ENCODE measurements around the gene DPEP1.
A peak's percentile ranks its signal among the peaks of the same experiment; 100 is the strongest.

DPEP1 gene

DNA sequence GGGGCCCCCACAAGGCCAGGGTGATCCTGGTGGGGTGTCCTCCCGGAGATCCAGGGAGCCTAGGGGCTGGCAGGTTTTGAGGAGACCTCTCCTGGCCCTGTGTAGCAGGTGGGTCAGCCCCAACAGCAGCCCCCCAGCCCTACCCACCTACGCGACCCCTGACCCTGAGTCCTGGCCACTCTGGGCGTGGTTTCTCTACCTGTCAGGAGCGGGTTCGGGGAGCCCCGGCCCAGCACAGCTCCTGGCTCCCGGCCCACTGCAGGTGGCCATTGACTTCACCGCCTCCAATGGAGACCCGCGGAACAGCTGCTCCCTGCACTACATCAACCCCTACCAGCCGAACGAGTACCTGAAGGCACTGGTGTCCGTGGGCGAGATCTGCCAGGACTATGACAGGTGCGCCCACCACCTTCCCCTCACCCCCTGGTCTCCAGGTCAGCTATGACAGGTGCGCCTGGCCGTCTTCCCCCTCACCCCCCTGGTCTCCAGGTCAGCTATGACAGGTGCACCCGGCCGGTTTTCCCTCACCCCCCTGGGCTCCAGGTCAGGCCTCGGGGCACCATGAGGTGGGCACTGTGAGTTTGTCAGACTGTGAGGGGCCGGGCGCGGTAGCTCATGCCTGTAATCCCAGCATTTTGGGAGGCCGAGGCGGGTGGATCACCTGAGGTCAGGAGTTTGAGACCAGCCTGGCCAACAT is 24.9 kb upstream of the DPEP1 start:
- H4K20me1 ChIP-seq (ENCODE audit: insufficient read depth, low read length) = no peaks in the 10 kb centered on the region
- H3K9me2 ChIP-seq (replicated peaks; ENCODE audit: insufficient read depth, low read length) = no peaks in the 10 kb centered on the region
- H3F3A ChIP-seq (ENCODE audit: insufficient read depth, low read length) = no peaks in the 10 kb centered on the region
- no peaks in the 10 kb centered on the region for H3K79me2 ChIP-seq (ENCODE audit: low read length)
- no peak overlapping the region for H3K9ac ChIP-seq (ENCODE audit: low read length)
- H2AFZ ChIP-seq (ENCODE audit: low read length) = no peak overlapping the region
- TF ChIP-seq, protein P1, sequence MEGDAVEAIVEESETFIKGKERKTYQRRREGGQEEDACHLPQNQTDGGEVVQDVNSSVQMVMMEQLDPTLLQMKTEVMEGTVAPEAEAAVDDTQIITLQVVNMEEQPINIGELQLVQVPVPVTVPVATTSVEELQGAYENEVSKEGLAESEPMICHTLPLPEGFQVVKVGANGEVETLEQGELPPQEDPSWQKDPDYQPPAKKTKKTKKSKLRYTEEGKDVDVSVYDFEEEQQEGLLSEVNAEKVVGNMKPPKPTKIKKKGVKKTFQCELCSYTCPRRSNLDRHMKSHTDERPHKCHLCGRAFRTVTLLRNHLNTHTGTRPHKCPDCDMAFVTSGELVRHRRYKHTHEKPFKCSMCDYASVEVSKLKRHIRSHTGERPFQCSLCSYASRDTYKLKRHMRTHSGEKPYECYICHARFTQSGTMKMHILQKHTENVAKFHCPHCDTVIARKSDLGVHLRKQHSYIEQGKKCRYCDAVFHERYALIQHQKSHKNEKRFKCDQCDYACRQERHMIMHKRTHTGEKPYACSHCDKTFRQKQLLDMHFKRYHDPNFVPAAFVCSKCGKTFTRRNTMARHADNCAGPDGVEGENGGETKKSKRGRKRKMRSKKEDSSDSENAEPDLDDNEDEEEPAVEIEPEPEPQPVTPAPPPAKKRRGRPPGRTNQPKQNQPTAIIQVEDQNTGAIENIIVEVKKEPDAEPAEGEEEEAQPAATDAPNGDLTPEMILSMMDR (IDR thresholded peaks at IDR 0.05; ENCODE audit: low read length) = no peak
- TF ChIP-seq EZH2phosphoT487 (IDR thresholded peaks at IDR 0.05; ENCODE audit: low read length) = no peak
- no peak for TF ChIP-seq EZH2 (optimal IDR thresholded peaks at IDR 0.05; ENCODE audit: low read depth, low read length)
- DNase-seq = no peak
- no peaks in the 10 kb centered on the region for H3K36me3 ChIP-seq (replicated peaks; ENCODE audit: insufficient read depth, low read length)
- no peak overlapping the region for H3K4me3 ChIP-seq (ENCODE audit: low read length)
- no peaks in the 10 kb centered on the region; the same call in 1 of the 2 replicates for H3K27me3 ChIP-seq (replicated peaks; ENCODE audit: insufficient read depth, low read length)
- no peaks in the 10 kb centered on the region for H3K9me3 ChIP-seq (replicated peaks; ENCODE audit: insufficient read depth, low read length)
- no peak overlapping the region for H3K27ac ChIP-seq (ENCODE audit: low read length)
- no peak overlapping the region for H3K4me2 ChIP-seq (ENCODE audit: low read depth, low read length)
- 0 out of 2 replicates have a peak, but pooled peaks cover 3% of the 10 kb centered on the region for H3K4me1 ChIP-seq (ENCODE audit: low read length)

DNA sequence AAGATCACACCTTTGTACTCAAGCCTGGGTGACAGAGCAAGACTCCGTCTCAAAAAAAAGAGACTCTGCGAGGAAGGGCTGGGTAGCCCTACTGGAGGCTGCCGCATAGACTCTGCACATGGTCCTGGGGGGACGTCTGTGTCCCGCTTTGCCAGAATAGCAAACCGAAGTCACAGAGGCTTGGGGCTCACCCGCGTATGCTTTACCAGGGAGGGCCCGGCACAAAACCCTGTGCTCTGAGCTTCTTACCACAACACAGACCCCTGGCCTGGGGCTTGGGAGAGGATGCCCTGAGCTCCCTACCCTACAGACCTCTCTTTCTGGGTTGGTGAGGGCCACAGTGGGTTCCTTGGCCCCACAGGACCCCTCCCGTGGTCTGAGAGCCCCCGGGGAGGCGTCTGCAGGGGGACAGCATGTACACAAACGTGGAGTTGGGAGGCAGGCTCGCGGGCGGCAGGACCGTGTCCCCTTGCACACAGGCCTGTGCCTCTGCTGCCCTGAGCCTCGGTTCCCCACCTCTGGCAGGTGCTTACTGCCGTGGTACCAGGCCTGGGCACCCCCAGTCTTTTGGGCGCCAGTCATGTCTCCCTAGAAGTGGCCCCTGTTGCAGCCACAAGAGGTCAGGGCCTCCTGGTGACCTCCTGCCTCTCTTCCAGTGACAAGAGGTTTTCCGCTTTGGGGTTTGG is 24.1 kb upstream of the DPEP1 start:
- H3K36me3 ChIP-seq (replicated peaks; ENCODE audit: insufficient read depth, low read length) = no peaks in the 10 kb centered on the region
- no peak for DNase-seq
- no peak overlapping the region for H2AFZ ChIP-seq (ENCODE audit: low read length)
- no peaks in the 10 kb centered on the region for H4K20me1 ChIP-seq (ENCODE audit: insufficient read depth, low read length)
- H3K4me2 ChIP-seq (ENCODE audit: low read depth, low read length) = no peak overlapping the region
- no peaks in the 10 kb centered on the region for H3K27me3 ChIP-seq (replicated peaks; ENCODE audit: insufficient read depth, low read length)
- 0 out of 2 replicates have a peak, but pooled peaks cover 3% of the 10 kb centered on the region for H3K4me1 ChIP-seq (ENCODE audit: low read length)
- no peaks in the 10 kb centered on the region for H3K9me3 ChIP-seq (replicated peaks; ENCODE audit: insufficient read depth, low read length)
- H3K4me3 ChIP-seq (ENCODE audit: low read length) = no peak overlapping the region
- H3K9ac ChIP-seq (ENCODE audit: low read length) = no peak overlapping the region
- no peaks in the 10 kb centered on the region for H3F3A ChIP-seq (ENCODE audit: insufficient read depth, low read length)
- TF ChIP-seq, protein P1 (IDR thresholded peaks at IDR 0.05; ENCODE audit: low read length) = no peak
- TF ChIP-seq EZH2phosphoT487 (IDR thresholded peaks at IDR 0.05; ENCODE audit: low read length) (no peak), EZH2 (optimal IDR thresholded peaks at IDR 0.05; ENCODE audit: low read depth, low read length) (no peak)
- H3K27ac ChIP-seq (ENCODE audit: low read length) = no peak overlapping the region
- H3K9me2 ChIP-seq (replicated peaks; ENCODE audit: insufficient read depth, low read length) = no peaks in the 10 kb centered on the region
- H3K79me2 ChIP-seq (ENCODE audit: low read length) = no peaks in the 10 kb centered on the region

DNA sequence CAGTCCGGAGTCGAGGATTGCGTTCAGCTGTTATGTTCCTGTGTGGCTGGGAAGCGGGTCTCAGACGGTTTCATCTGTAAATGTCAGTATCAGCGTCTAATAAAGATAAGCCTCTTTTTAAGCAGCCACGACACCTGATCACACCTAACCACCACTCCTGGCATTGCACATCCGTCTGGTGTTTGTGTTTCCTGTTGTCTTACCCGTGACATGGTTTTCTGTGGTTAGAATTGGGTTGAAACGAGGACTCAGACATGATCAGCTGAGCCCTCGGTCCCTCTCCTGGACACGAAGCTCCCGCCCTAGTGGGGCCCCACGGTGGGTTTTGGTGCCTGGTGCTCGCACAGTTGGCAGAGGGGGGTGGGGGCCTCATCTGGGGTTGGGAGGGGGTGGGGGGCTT is 19.6 kb upstream of the DPEP1 start:
- H3K9ac ChIP-seq (ENCODE audit: low read length) = no peak overlapping the region
- H3K4me1 ChIP-seq (ENCODE audit: low read length) = no peaks in the 10 kb centered on the region
- no peaks in the 10 kb centered on the region for H3K9me3 ChIP-seq (replicated peaks; ENCODE audit: insufficient read depth, low read length)
- H3K4me3 ChIP-seq (ENCODE audit: low read length) = no peak overlapping the region
- DNase-seq = peak; percentile 49
- no peaks in the 10 kb centered on the region for H4K20me1 ChIP-seq (ENCODE audit: insufficient read depth, low read length)
- H3K27ac ChIP-seq (ENCODE audit: low read length) = no peak overlapping the region
- H3K79me2 ChIP-seq (ENCODE audit: low read length) = no peaks in the 10 kb centered on the region
- H3F3A ChIP-seq (ENCODE audit: insufficient read depth, low read length) = no peaks in the 10 kb centered on the region
- TF ChIP-seq EZH2 (optimal IDR thresholded peaks at IDR 0.05; ENCODE audit: low read depth, low read length) = no peak
- no peak for TF ChIP-seq EZH2phosphoT487 (IDR thresholded peaks at IDR 0.05; ENCODE audit: low read length)
- TF ChIP-seq, protein P1 (IDR thresholded peaks at IDR 0.05; ENCODE audit: low read length) = no peak
- H3K4me2 ChIP-seq (ENCODE audit: low read depth, low read length) = no peak overlapping the region
- no peaks in the 10 kb centered on the region for H3K27me3 ChIP-seq (replicated peaks; ENCODE audit: insufficient read depth, low read length)
- H3K9me2 ChIP-seq (replicated peaks; ENCODE audit: insufficient read depth, low read length) = no peaks in the 10 kb centered on the region
- no peaks in the 10 kb centered on the region for H3K36me3 ChIP-seq (replicated peaks; ENCODE audit: insufficient read depth, low read length)
- no peak overlapping the region for H2AFZ ChIP-seq (ENCODE audit: low read length)

Measured in MM.1S (cell line).